ENCODE data around the gene COG2.
"Not testable (repeated sequence)": the region's sequence is repeated elsewhere in the genome, so short reads cannot be mapped to it uniquely, and the experiment has no call there.

DNA sequence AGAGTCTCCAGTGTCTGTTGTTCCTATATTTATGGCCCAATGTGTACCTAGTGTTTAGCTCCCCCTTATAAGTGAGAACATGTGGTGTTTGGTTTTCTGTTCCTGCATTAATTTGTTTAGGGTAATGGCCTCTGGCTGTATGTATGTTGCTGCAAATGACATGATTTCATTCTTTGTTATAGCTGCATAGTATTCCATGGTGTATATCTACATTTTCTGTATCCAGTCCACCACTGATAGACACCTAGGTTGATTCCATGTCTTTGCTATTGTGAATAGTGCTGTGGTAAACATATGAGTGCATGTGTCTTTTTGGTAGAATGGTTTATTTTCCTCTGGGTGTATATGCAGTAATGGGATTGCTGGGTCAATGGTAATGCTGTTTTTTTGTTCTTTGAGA is 56.7 kb downstream of the COG2 start:
- TF ChIP-seq, protein P1, sequence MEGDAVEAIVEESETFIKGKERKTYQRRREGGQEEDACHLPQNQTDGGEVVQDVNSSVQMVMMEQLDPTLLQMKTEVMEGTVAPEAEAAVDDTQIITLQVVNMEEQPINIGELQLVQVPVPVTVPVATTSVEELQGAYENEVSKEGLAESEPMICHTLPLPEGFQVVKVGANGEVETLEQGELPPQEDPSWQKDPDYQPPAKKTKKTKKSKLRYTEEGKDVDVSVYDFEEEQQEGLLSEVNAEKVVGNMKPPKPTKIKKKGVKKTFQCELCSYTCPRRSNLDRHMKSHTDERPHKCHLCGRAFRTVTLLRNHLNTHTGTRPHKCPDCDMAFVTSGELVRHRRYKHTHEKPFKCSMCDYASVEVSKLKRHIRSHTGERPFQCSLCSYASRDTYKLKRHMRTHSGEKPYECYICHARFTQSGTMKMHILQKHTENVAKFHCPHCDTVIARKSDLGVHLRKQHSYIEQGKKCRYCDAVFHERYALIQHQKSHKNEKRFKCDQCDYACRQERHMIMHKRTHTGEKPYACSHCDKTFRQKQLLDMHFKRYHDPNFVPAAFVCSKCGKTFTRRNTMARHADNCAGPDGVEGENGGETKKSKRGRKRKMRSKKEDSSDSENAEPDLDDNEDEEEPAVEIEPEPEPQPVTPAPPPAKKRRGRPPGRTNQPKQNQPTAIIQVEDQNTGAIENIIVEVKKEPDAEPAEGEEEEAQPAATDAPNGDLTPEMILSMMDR (optimal IDR thresholded peaks at IDR 0.05 in 1 of 3, IDR thresholded peaks at IDR 0.05 in 1 of 3, conservative IDR thresholded peaks at IDR 0.05 in 1 of 3; ENCODE audit: extremely low read depth in 1 of 3, insufficient read depth in 2 of 3, low read length in 3 of 3) = not testable (repeated sequence)
- not testable (repeated sequence) for TF ChIP-seq EZH2 (IDR thresholded peaks at IDR 0.05; ENCODE audit: low read length)

Measured in keratinocyte (primary cell).